OCI-LY1 (cell line): Measurements from ENCODE around the gene WIPF1.
A peak's percentile ranks its signal among the peaks of the same experiment; 100 is the strongest.

Experiments
- H2AFZ ChIP-seq: fragments of 200-600 bp; sonication (generic), shearing (Covaris generic); 2 replicates; pipeline ENCODE4 v1.6.0; 2014; ENCODE audit warnings: antibody characterized with exemption, mild to moderate bottlenecking, low read length
- H3F3A ChIP-seq: fragments of 200-600 bp; sonication (generic), shearing (Covaris generic); 2 replicates; pipeline ENCODE4 v1.6.0; 2014; ENCODE audit warnings: mild to moderate bottlenecking, antibody characterized with exemption, low read length, moderate library complexity; ENCODE audit not compliant: insufficient read depth
- H3K27ac ChIP-seq: fragments of 200-600 bp; sonication (generic); 2 replicates; pipeline ENCODE4 v1.5.1; 2014; ENCODE audit warnings: low read length, mixed run types, mild to moderate bottlenecking, low read depth; ENCODE audit not compliant: poor library complexity, severe bottlenecking
- H3K27me3 ChIP-seq: fragments of 200-600 bp; sonication (generic); 2 replicates; pipeline ENCODE4 v1.6.0; 2014; ENCODE audit warnings: antibody characterized with exemption, mild to moderate bottlenecking, low read length, moderate library complexity; ENCODE audit not compliant: insufficient read depth
- H3K36me3 ChIP-seq: fragments of 200-600 bp; sonication (generic); 2 replicates; pipeline ENCODE4 v1.6.1; 2014; ENCODE audit warnings: mild to moderate bottlenecking, antibody characterized with exemption, low read length, moderate library complexity, mixed read lengths; ENCODE audit not compliant: insufficient read depth
- H3K4me1 ChIP-seq: fragments of 200-600 bp; sonication (generic); 2 replicates; pipeline ENCODE4 v1.5.1; 2014; ENCODE audit warnings: mild to moderate bottlenecking, low read length, moderate library complexity; ENCODE audit not compliant: insufficient read depth, severe bottlenecking
- H3K4me2 ChIP-seq: fragments of 200-600 bp; sonication (generic), shearing (Covaris generic); 2 replicates; pipeline ENCODE4 v1.6.1; 2014; ENCODE audit warnings: low read length
- H3K4me3 ChIP-seq: fragments of 200-600 bp; sonication (generic); 2 replicates; pipeline ENCODE4 v1.5.1; 2014; ENCODE audit warnings: low read length, low read depth, mild to moderate bottlenecking, mixed read lengths; ENCODE audit not compliant: poor library complexity, severe bottlenecking
- H3K79me2 ChIP-seq: fragments of 200-600 bp; shearing (Covaris generic); 2 replicates; pipeline ENCODE4 v1.6.1; 2016; ENCODE audit warnings: mixed run types, low read length, mixed read lengths; ENCODE audit not compliant: insufficient read depth
- H3K9ac ChIP-seq: fragments of 200-600 bp; sonication (generic), shearing (Covaris generic); 2 replicates; pipeline ENCODE4 v1.6.1; 2014; ENCODE audit warnings: mild to moderate bottlenecking, low read length, mixed read lengths
- H3K9me2 ChIP-seq: fragments of 200-600 bp; sonication (generic), shearing (Covaris generic); 2 replicates; pipeline ENCODE4 v1.6.1; 2014; ENCODE audit warnings: low read depth, mild to moderate bottlenecking, low read length, mixed read lengths
- H3K9me3 ChIP-seq: fragments of 200-600 bp; shearing (Covaris generic); 2 replicates; pipeline ENCODE4 v1.6.1; 2014; ENCODE audit warnings: low read length, mixed read lengths
- H4K20me1 ChIP-seq: fragments of 200-600 bp; sonication (generic), shearing (Covaris generic); 2 replicates; pipeline ENCODE4 v1.6.0; 2016; ENCODE audit warnings: mild to moderate bottlenecking, low read length; ENCODE audit not compliant: insufficient read depth
- CTCF ChIP-seq: fragments of 200-600 bp; sonication (generic), shearing (Covaris generic); IDR thresholded peaks from 2 replicates; pipeline ENCODE4 v1.5.1; 2017; ENCODE audit warnings: mild to moderate bottlenecking, antibody characterized with exemption, low read length, moderate library complexity, mixed read lengths
- EZH2 ChIP-seq: fragments of 200-600 bp; sonication (generic), shearing (Covaris generic); IDR thresholded peaks from 2 replicates; pipeline ENCODE4 v1.8.0; 2017; ENCODE audit warnings: borderline replicate concordance, mixed run types, mild to moderate bottlenecking, antibody characterized with exemption, low read length, moderate library complexity, mixed read lengths

WIPF1 gene

DNA sequence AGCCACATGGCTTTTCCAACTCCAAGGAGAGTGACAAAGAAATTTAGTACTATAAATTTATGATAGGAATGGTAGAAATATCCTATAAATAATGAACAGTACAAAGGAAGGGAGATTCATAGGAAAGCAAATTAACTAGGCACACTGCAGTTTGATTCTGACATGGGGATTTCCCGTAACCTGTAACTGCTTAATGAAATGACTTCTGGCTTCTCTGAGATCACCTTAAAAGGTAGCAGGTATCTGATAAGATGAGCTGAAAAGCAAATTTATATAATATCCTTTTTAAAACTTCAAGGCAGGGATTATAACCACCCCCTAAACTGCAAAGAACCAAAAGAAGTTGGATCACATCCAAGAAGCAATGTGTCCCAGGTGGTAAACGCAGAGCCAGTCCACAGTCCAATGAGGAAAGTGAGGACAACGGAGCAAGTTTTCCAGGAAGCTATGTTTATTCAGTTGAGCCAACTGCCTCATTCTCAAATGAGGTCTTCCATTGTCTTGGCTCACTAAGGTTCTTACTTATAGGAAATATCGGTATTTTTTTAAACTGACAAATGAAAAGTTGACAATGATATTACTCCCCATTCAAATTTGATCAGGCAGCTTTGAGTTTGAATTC, 43.0 kb downstream of the WIPF1 start:
- H2AFZ ChIP-seq: no peak overlapping the region
- no peaks in the 10 kb centered on the region for H3K27me3 ChIP-seq
- no peaks in the 10 kb centered on the region for H3K9me2 ChIP-seq
- H3K4me3 ChIP-seq: no peak overlapping the region
- H3K9ac ChIP-seq: peak overlapping the region; percentile 21; the same call in 1 of the 2 replicates
- H3K9me3 ChIP-seq: no peaks in the 10 kb centered on the region
- peaks cover 13% of the 10 kb centered on the region; the same call in 1 of the 2 replicates for H3K36me3 ChIP-seq
- TF ChIP-seq CTCF (no peak), EZH2 (no peak)
- H3K27ac ChIP-seq: peak overlapping the region; percentile 87
- 0 out of 2 replicates have a peak, but pooled peaks cover 5% of the 10 kb centered on the region for H3F3A ChIP-seq
- H3K4me1 ChIP-seq: peaks cover 18% of the 10 kb centered on the region
- no peaks in the 10 kb centered on the region for H3K79me2 ChIP-seq
- peak overlapping the region; percentile 49 for H3K4me2 ChIP-seq
- H4K20me1 ChIP-seq: no peaks in the 10 kb centered on the region

GRCh38 chr2:174553811-174554493, 43.7 kb downstream of the WIPF1 start:
- Histone ChIP-seq H3K27me3 (no peaks in the 10 kb centered on the region), H3K9ac (peak overlapping the region; percentile 21; the same call in 1 of the 2 replicates), H3F3A (0 out of 2 replicates have a peak, but pooled peaks cover 5% of the 10 kb centered on the region), H3K79me2 (no peaks in the 10 kb centered on the region), H3K4me3 (no peak overlapping the region), H2AFZ (no peak overlapping the region), H3K36me3 (peaks cover 6% of the 10 kb centered on the region; the same call in 1 of the 2 replicates), H3K9me2 (no peaks in the 10 kb centered on the region), H3K9me3 (no peaks in the 10 kb centered on the region), H3K27ac (peak overlapping the region; percentile 87), H3K4me2 (peak overlapping the region; percentile 49), H3K4me1 (peaks cover 18% of the 10 kb centered on the region), H4K20me1 (no peaks in the 10 kb centered on the region)
- TF ChIP-seq CTCF: no peak
- TF ChIP-seq EZH2: no peak

GRCh38 chr2:174552880-174553279, 44.7 kb downstream of the WIPF1 start:
- no peak overlapping the region for H3K4me2 ChIP-seq
- H3K36me3 ChIP-seq: no peaks in the 10 kb centered on the region
- no peaks in the 10 kb centered on the region for H3K79me2 ChIP-seq
- no peaks in the 10 kb centered on the region for H4K20me1 ChIP-seq
- TF ChIP-seq CTCF: no peak
- no peak for TF ChIP-seq EZH2
- H3K4me3 ChIP-seq: no peak overlapping the region
- no peak overlapping the region for H2AFZ ChIP-seq
- H3K27me3 ChIP-seq: no peaks in the 10 kb centered on the region
- H3K9ac ChIP-seq: no peak overlapping the region
- H3K27ac ChIP-seq: no peak overlapping the region
- H3K9me2 ChIP-seq: no peaks in the 10 kb centered on the region
- no peaks in the 10 kb centered on the region for H3K9me3 ChIP-seq
- H3K4me1 ChIP-seq: peaks cover 18% of the 10 kb centered on the region
- 0 out of 2 replicates have a peak, but pooled peaks cover 5% of the 10 kb centered on the region for H3F3A ChIP-seq
